ENCODE measurements around the gene EFHB. TPM values are rescaled to one million over a fixed set of nuclear protein-coding genes. Genes with fewer than 3 reads are reported as not detected.
"Not testable (repeated sequence)": the region's sequence is repeated elsewhere in the genome, so short reads cannot be mapped to it uniquely, and the experiment has no call there.

The EFHB gene
- total RNA-seq, 3 donors from 2014 or later = 1.1 TPM; not detected in 2

- Histone ChIP-seq H3K4me3 (no peak overlapping the region), H3K9me3 (no peaks in the 10 kb centered on the region), H3K36me3 (ENCODE audit: low read depth) (no peaks in the 10 kb centered on the region), H3K4me1 (ENCODE audit: low read depth) (no peaks in the 10 kb centered on the region)
- intact Hi-C loops (cut with DNase I, micrococcal nuclease) = no loop called here
- DNase-seq (no peak), ATAC-seq (no peak)
- TF ChIP-seq CTCF (IDR thresholded peaks at IDR 0.05) = no peak
These were observed 53.0 kb downstream of the EFHB start for GRCh38 chr3:19881036-19881435.

- DNase-seq (no peak), ATAC-seq (no peak)
- Histone ChIP-seq H3K4me3 (no peak overlapping the region), H3K9me3 (no peaks in the 10 kb centered on the region), H3K4me1 (ENCODE audit: low read depth) (no peaks in the 10 kb centered on the region), H3K36me3 (ENCODE audit: low read depth) (no peaks in the 10 kb centered on the region)
- intact Hi-C loops (cut with DNase I, micrococcal nuclease) = no loop called here
- TF ChIP-seq CTCF (IDR thresholded peaks at IDR 0.05) = no peak
These were observed 56.4 kb downstream of the EFHB start for GRCh38 chr3:19877656-19878055.

GRCh38 chr3:19866751-19867347 lies 67.2 kb downstream of the EFHB start:
- Histone ChIP-seq H3K4me1 (ENCODE audit: low read depth) (no peaks in the 10 kb centered on the region), H3K4me3 (no peak overlapping the region), H3K36me3 (ENCODE audit: low read depth) (no peaks in the 10 kb centered on the region), H3K9me3 (no peaks in the 10 kb centered on the region)
- intact Hi-C loops (cut with DNase I, micrococcal nuclease) = loop anchor here in 1 of 2 donors (2.0 kb wide), 1 partner anchor 518 kb away; no protein-coding TSS in a partner anchor
- TF ChIP-seq CTCF (IDR thresholded peaks at IDR 0.05) = no peak
- ATAC-seq (peak; percentile 83), DNase-seq (peak in 1 of 3 donors; percentile 73)

- DNase-seq; H3K9me3 ChIP-seq; intact Hi-C loops (cut with DNase I, micrococcal nuclease); H3K4me3 ChIP-seq; ATAC-seq; H3K36me3 ChIP-seq (ENCODE audit: low read depth); H3K4me1 ChIP-seq (ENCODE audit: low read depth): not testable (repeated sequence)
These were observed 78.7 kb downstream of the EFHB start for GRCh38 chr3:19855318-19855717.

- H3K9me3 ChIP-seq; H3K4me3 ChIP-seq; ATAC-seq; H3K36me3 ChIP-seq (ENCODE audit: low read depth); H3K4me1 ChIP-seq (ENCODE audit: low read depth); intact Hi-C loops (cut with DNase I, micrococcal nuclease); DNase-seq: not testable (repeated sequence)
These were observed 87.4 kb downstream of the EFHB start for GRCh38 chr3:19846609-19847008.

Other genes starting within 250 kb of the EFHB start
- gene RAB5A, start 12.9 kb upstream of the EFHB start, total RNA-seq = 10 to 100 TPM; 68.6 to 73.4 (median 69.2) TPM
- not detected for gene PP2D1, start 78.0 kb upstream of the EFHB start, total RNA-seq
- 10 to 100 TPM; 27.2 to 49.1 (median 27.5) TPM for gene KAT2B, start 106.2 kb upstream of the EFHB start, total RNA-seq

All from mucosa of descending colon (tissue), 3 donors.